ENCODE results near the gene PADI3. TPM values are rescaled to one million over a fixed set of nuclear protein-coding genes. Genes with fewer than 3 reads are reported as not detected.

The PADI3 gene
- total and polyA plus RNA-seq, 2 of the 8 experiments (the other 6 are each of a cell fraction or from before 2014, with no cell fraction given) = 0.37 to 0.94 TPM

DNA sequence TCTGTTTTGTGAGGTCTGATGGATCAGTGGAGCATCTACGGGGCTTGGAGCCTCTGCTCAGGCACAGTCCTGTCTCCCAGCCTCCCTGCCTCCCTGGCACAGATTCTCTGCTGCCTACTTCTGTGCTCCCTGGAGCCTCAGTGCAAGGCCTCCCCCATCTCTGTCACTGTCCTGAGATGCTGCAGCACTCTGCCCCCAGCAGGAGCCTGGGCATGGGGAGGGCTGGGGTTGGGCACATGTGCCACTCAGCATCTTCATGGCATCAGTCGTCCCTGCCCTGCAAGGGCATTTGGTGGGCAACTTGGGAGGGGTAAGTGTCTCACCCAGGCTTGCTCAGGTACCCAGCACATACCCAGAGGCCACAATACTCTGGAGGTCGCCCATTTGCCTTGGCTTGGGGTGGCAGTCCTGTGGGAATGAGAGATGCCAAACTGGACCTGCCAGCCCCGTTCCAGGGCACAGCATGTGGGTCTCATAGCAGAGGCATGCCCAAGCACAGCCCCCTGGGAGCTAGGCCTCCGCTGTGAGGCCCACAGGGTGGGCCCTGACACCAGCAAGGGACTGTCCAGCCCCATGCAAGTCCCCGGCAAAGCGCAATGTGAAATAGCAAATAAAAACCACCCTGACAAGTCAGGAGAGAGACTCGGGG is 28.7 kb downstream of the PADI3 start:
- Histone ChIP-seq H3K18ac (ENCODE audit: extremely low read depth, low read length) (no peak overlapping the region), H3K36me3 (ENCODE audit: control insufficient read depth in 2 of 4, insufficient read depth in 4 of 4, low read length in 3 of 4) (no peaks in the 10 kb centered on the region; a peak in 1 of 8 replicates), H2BK20ac (ENCODE audit: low read length) (no peak overlapping the region), H3K27me3 (replicated peaks in 1 of 4; ENCODE audit: control insufficient read depth in 3 of 4, extremely low read depth in 1 of 4, insufficient read depth in 3 of 4, low read length in 3 of 4) (no peaks in the 10 kb centered on the region), H3K9ac (replicated peaks in 1 of 4; ENCODE audit: extremely low read depth in 1 of 4, low read depth in 3 of 4, low read length in 3 of 4) (no peak overlapping the region), H2AFZ (ENCODE audit: low read length) (no peak overlapping the region), H4K20me1 (replicated peaks in 1 of 2; ENCODE audit: control insufficient read depth in 1 of 2, insufficient read depth in 2 of 2, low read length in 2 of 2) (no peaks in the 10 kb centered on the region), H3K9me3 (ENCODE audit: insufficient read depth in 2 of 2, low read depth in 1 of 2, low read length in 1 of 2) (no peaks in the 10 kb centered on the region), H3K4me1 (replicated peaks in 1 of 4; ENCODE audit: control insufficient read depth in 3 of 4, insufficient read depth in 4 of 4, low read length in 3 of 4) (no peaks in the 10 kb centered on the region; a peak in 1 of 7 replicates), H3K79me1 (ENCODE audit: low read depth, low read length) (no peaks in the 10 kb centered on the region), H4K8ac (ENCODE audit: extremely low read depth, insufficient read depth, low read length) (no peak overlapping the region), H2BK5ac (ENCODE audit: low read depth, low read length) (peak overlapping the region; percentile 52; the same call in 1 of the 2 replicates), H4K91ac (replicated peaks; ENCODE audit: insufficient read length, low read length) (no peak overlapping the region), H4K5ac (ENCODE audit: insufficient read length, low read depth, low read length) (no peak overlapping the region), H2BK15ac (ENCODE audit: low read length) (no peak overlapping the region), H3K4me3 (ENCODE audit: extremely low read depth in 1 of 4, insufficient read depth in 2 of 4, low read depth in 3 of 4, low read length in 4 of 4) (no peak overlapping the region), H2BK12ac (ENCODE audit: low read depth, low read length) (no peak overlapping the region), H2AK5ac (ENCODE audit: low read depth, low read length) (no peak overlapping the region), H3K14ac (ENCODE audit: insufficient read length) (no peak overlapping the region), H3K23me2 (ENCODE audit: low read depth, low read length) (no peaks in the 10 kb centered on the region), H3K4ac (replicated peaks; ENCODE audit: insufficient read length, low read depth, low read length) (no peak overlapping the region), H3K56ac (replicated peaks; ENCODE audit: insufficient read length, low read depth, low read length) (no peak overlapping the region), H2BK120ac (replicated peaks; ENCODE audit: low read depth, low read length) (no peak overlapping the region), H3K27ac (ENCODE audit: low read depth, low read length) (no peak overlapping the region), H3K23ac (ENCODE audit: insufficient read length) (no peak overlapping the region), H3K4me2 (ENCODE audit: insufficient read depth in 1 of 2, low read depth in 2 of 2, low read length in 2 of 2) (no peak overlapping the region), H3K79me2 (ENCODE audit: control insufficient read depth in 1 of 2, insufficient read depth in 2 of 2, low read length in 2 of 2) (no peaks in the 10 kb centered on the region)
- 89% methylated on average over 8 of the region's 8 CpGs; no CpG with 5 or more reads in 1 of the 2 experiments for WGBS, 2 experiments (ENCODE audit: extremely low coverage in 1 of 2, insufficient coverage in 1 of 2, insufficient read length in 1 of 2, insufficient replicate concordance in 2 of 2, low coverage in 1 of 2, low lambda C conversion rate in 2 of 2, missing lambda C conversion rate in 1 of 2)
- POLR2A ChIA-PET (ENCODE audit: partially characterized antibody) = interaction anchor here (0.6 kb wide), 1 partner anchor 18 kb away, joined by 3 read pairs; no protein-coding TSS in a partner anchor
- FAIRE-seq (no peak), DNase-seq (ENCODE audit: low read depth in 1 of 2, low spot score in 2 of 2) (no peak)
- CTCF ChIA-PET (ENCODE audit: partially characterized antibody) = interaction anchor here (1.2 to 2.1 kb wide), 3 partner anchors 17 to 73 kb away, joined by 3 to 7 read pairs (median 4); partner anchors contain the start of gene PADI1
- no peak for TF ChIP-seq RBBP5 (IDR thresholded peaks at IDR 0.05; ENCODE audit: borderline replicate concordance, low read depth, low read length)
- TF ChIP-seq KDM4A (IDR thresholded peaks at IDR 0.05; ENCODE audit: low read depth, low read length, severe bottlenecking) = no peak
- no peak for TF ChIP-seq ASH2L (IDR thresholded peaks at IDR 0.05; ENCODE audit: low read length)
- no peak for TF ChIP-seq KDM5A (IDR thresholded peaks at IDR 0.05; ENCODE audit: low read length)
- no peak for TF ChIP-seq SUZ12 (IDR thresholded peaks at IDR 0.05; ENCODE audit: low read length)
- no peak for TF ChIP-seq ATF2 (IDR thresholded peaks at IDR 0.05; ENCODE audit: low read length)
- no peak for TF ChIP-seq SIN3A (conservative IDR thresholded peaks at IDR 0.05 in 1 of 2, IDR thresholded peaks at IDR 0.05 in 1 of 2; ENCODE audit: low read depth in 1 of 2, low read length in 2 of 2)
- no peak for TF ChIP-seq YY1 (IDR thresholded peaks at IDR 0.05; ENCODE audit: low read depth, low read length)
- no peak for TF ChIP-seq SAP30 (IDR thresholded peaks at IDR 0.05; ENCODE audit: insufficient read depth, insufficient replicate concordance, low read length)
- TF ChIP-seq CTBP2 (IDR thresholded peaks at IDR 0.05; ENCODE audit: borderline replicate concordance, insufficient read depth, insufficient read length, low read length) = no peak
- no peak for TF ChIP-seq CEBPB (IDR thresholded peaks at IDR 0.05; ENCODE audit: low read depth, low read length)

All from H1 (cell line).